ENCODE measurements around the gene LYPLAL1. TPM values are rescaled to one million over a fixed set of nuclear protein-coding genes. Genes with fewer than 3 reads are reported as not detected.

The LYPLAL1 gene
- total and polyA plus RNA-seq, 4 donors, result 28.7 to 74.7 (median 45.8) TPM

GRCh38 chr1:219159946-219160645 is 13.6 kb upstream of the LYPLAL1 start:
- Histone ChIP-seq H3K9me3 (ENCODE audit: control insufficient read depth, insufficient read depth, low read length) (no peaks in the 10 kb centered on the region), H3K4me3 (ENCODE audit: low read depth, low read length) (no peak overlapping the region), H3K27me3 (ENCODE audit: control insufficient read depth, insufficient read depth, low read length) (no peaks in the 10 kb centered on the region), H3K4me1 (ENCODE audit: control insufficient read depth, insufficient read depth, low read length) (no peaks in the 10 kb centered on the region), H3K36me3 (ENCODE audit: control insufficient read depth, insufficient read depth, low read length) (no peaks in the 10 kb centered on the region), H3K27ac (ENCODE audit: low read depth, low read length) (no peak overlapping the region)
- no CpG with 5 or more reads among the region's 4 CpGs for WGBS (ENCODE audit: insufficient coverage)
- peak in 1 of 6 donors; percentile 31 for DNase-seq (ENCODE audit: low read depth in 4 of 6, low spot score in 6 of 6)

GRCh38 chr1:219160967-219161366 is 12.7 kb upstream of the LYPLAL1 start:
- Histone ChIP-seq H3K36me3 (ENCODE audit: control insufficient read depth, insufficient read depth, low read length) (no peaks in the 10 kb centered on the region), H3K9me3 (ENCODE audit: control insufficient read depth, insufficient read depth, low read length) (no peaks in the 10 kb centered on the region), H3K4me1 (ENCODE audit: control insufficient read depth, insufficient read depth, low read length) (no peaks in the 10 kb centered on the region), H3K27ac (ENCODE audit: low read depth, low read length) (no peak overlapping the region), H3K4me3 (ENCODE audit: low read depth, low read length) (no peak overlapping the region), H3K27me3 (ENCODE audit: control insufficient read depth, insufficient read depth, low read length) (no peaks in the 10 kb centered on the region)
- no peak for DNase-seq (ENCODE audit: low read depth in 4 of 6, low spot score in 6 of 6)
- no CpG with 5 or more reads among the region's 2 CpGs for WGBS (ENCODE audit: insufficient coverage)

- Histone ChIP-seq H3K36me3 (ENCODE audit: control insufficient read depth, insufficient read depth, low read length) (no peaks in the 10 kb centered on the region), H3K27ac (ENCODE audit: low read depth, low read length) (no peak overlapping the region), H3K27me3 (ENCODE audit: control insufficient read depth, insufficient read depth, low read length) (no peaks in the 10 kb centered on the region), H3K9me3 (ENCODE audit: control insufficient read depth, insufficient read depth, low read length) (no peaks in the 10 kb centered on the region), H3K4me3 (ENCODE audit: low read depth, low read length) (no peak overlapping the region), H3K4me1 (ENCODE audit: control insufficient read depth, insufficient read depth, low read length) (no peaks in the 10 kb centered on the region)
- no CpG with 5 or more reads among the region's 1 CpG for WGBS (ENCODE audit: insufficient coverage)
- no peak for DNase-seq (ENCODE audit: low read depth in 4 of 6, low spot score in 6 of 6)
These were observed 12.3 kb upstream of the LYPLAL1 start for GRCh38 chr1:219161371-219161770.

GRCh38 chr1:219163401-219163954 is 10.2 kb upstream of the LYPLAL1 start:
- Histone ChIP-seq H3K4me3 (ENCODE audit: low read depth, low read length) (no peak overlapping the region), H3K36me3 (ENCODE audit: control insufficient read depth, insufficient read depth, low read length) (no peaks in the 10 kb centered on the region), H3K27ac (ENCODE audit: low read depth, low read length) (no peak overlapping the region), H3K9me3 (ENCODE audit: control insufficient read depth, insufficient read depth, low read length) (no peaks in the 10 kb centered on the region), H3K27me3 (ENCODE audit: control insufficient read depth, insufficient read depth, low read length) (no peaks in the 10 kb centered on the region), H3K4me1 (ENCODE audit: control insufficient read depth, insufficient read depth, low read length) (no peaks in the 10 kb centered on the region)
- no peak for DNase-seq (ENCODE audit: low read depth in 4 of 6, low spot score in 6 of 6)
- WGBS (ENCODE audit: insufficient coverage), result no CpG with 5 or more reads among the region's 4 CpGs

GRCh38 chr1:219171192-219171935 is 2.3 kb upstream of the LYPLAL1 start:
- Histone ChIP-seq H3K4me3 (ENCODE audit: low read depth, low read length) (no peak overlapping the region), H3K9me3 (ENCODE audit: control insufficient read depth, insufficient read depth, low read length) (no peaks in the 10 kb centered on the region), H3K36me3 (ENCODE audit: control insufficient read depth, insufficient read depth, low read length) (no peaks in the 10 kb centered on the region), H3K27ac (ENCODE audit: low read depth, low read length) (no peak overlapping the region), H3K27me3 (ENCODE audit: control insufficient read depth, insufficient read depth, low read length) (no peaks in the 10 kb centered on the region), H3K4me1 (ENCODE audit: control insufficient read depth, insufficient read depth, low read length) (peaks cover 6% of the 10 kb centered on the region)
- DNase-seq (ENCODE audit: low read depth in 4 of 6, low spot score in 6 of 6), result no peak
- WGBS (ENCODE audit: insufficient coverage), result no CpG with 5 or more reads among the region's 1 CpG

- no peak for DNase-seq (ENCODE audit: low read depth in 4 of 6, low spot score in 6 of 6)
- no peak overlapping the region for H3K4me3 ChIP-seq (ENCODE audit: low read depth, low read length)
- WGBS (ENCODE audit: insufficient coverage), result no CpG with 5 or more reads among the region's 2 CpGs
- H3K4me1 ChIP-seq (ENCODE audit: control insufficient read depth, insufficient read depth, low read length), result peaks cover 6% of the 10 kb centered on the region
- H3K9me3 ChIP-seq (ENCODE audit: control insufficient read depth, insufficient read depth, low read length), result no peaks in the 10 kb centered on the region
- no peak overlapping the region for H3K27ac ChIP-seq (ENCODE audit: low read depth, low read length)
- H3K36me3 ChIP-seq (ENCODE audit: control insufficient read depth, insufficient read depth, low read length), result no peaks in the 10 kb centered on the region
- no peaks in the 10 kb centered on the region for H3K27me3 ChIP-seq (ENCODE audit: control insufficient read depth, insufficient read depth, low read length)
These were observed 857 bp upstream of the LYPLAL1 start for GRCh38 chr1:219172821-219173220.

GRCh38 chr1:219173434-219173757 is 282 bp upstream of the LYPLAL1 start:
- 0% methylated on average over 2 of the region's 6 CpGs for WGBS (ENCODE audit: insufficient coverage)
- Histone ChIP-seq H3K27ac (ENCODE audit: low read depth, low read length) (peak overlapping the region; percentile 86), H3K9me3 (ENCODE audit: control insufficient read depth, insufficient read depth, low read length) (no peaks in the 10 kb centered on the region), H3K4me3 (ENCODE audit: low read depth, low read length) (peak overlapping the region; percentile 75), H3K4me1 (ENCODE audit: control insufficient read depth, insufficient read depth, low read length) (peaks cover 6% of the 10 kb centered on the region), H3K27me3 (ENCODE audit: control insufficient read depth, insufficient read depth, low read length) (no peaks in the 10 kb centered on the region), H3K36me3 (ENCODE audit: control insufficient read depth, insufficient read depth, low read length) (no peaks in the 10 kb centered on the region)
- DNase-seq (ENCODE audit: low read depth in 4 of 6, low spot score in 6 of 6), result no peak

- H3K36me3 ChIP-seq (ENCODE audit: control insufficient read depth, insufficient read depth, low read length), result no peaks in the 10 kb centered on the region
- H3K9me3 ChIP-seq (ENCODE audit: control insufficient read depth, insufficient read depth, low read length), result no peaks in the 10 kb centered on the region
- DNase-seq (ENCODE audit: low read depth in 4 of 6, low spot score in 6 of 6), result peak in 4 of 6 donors; percentile 9 to 79 (median 38)
- no peaks in the 10 kb centered on the region for H3K27me3 ChIP-seq (ENCODE audit: control insufficient read depth, insufficient read depth, low read length)
- peak overlapping the region; percentile 75 for H3K4me3 ChIP-seq (ENCODE audit: low read depth, low read length)
- peaks cover 6% of the 10 kb centered on the region for H3K4me1 ChIP-seq (ENCODE audit: control insufficient read depth, insufficient read depth, low read length)
- peak overlapping the region; percentile 86 for H3K27ac ChIP-seq (ENCODE audit: low read depth, low read length)
- WGBS (ENCODE audit: insufficient coverage), result 23% methylated on average over 8 of the region's 11 CpGs
These were observed 958 bp downstream of the LYPLAL1 start for GRCh38 chr1:219174460-219175211.

GRCh38 chr1:219175212-219175564 is 1.5 kb downstream of the LYPLAL1 start:
- no peak for DNase-seq (ENCODE audit: low read depth in 4 of 6, low spot score in 6 of 6)
- Histone ChIP-seq H3K36me3 (ENCODE audit: control insufficient read depth, insufficient read depth, low read length) (no peaks in the 10 kb centered on the region), H3K4me1 (ENCODE audit: control insufficient read depth, insufficient read depth, low read length) (peaks cover 6% of the 10 kb centered on the region), H3K27me3 (ENCODE audit: control insufficient read depth, insufficient read depth, low read length) (no peaks in the 10 kb centered on the region), H3K27ac (ENCODE audit: low read depth, low read length) (peak overlapping the region; percentile 86), H3K9me3 (ENCODE audit: control insufficient read depth, insufficient read depth, low read length) (no peaks in the 10 kb centered on the region), H3K4me3 (ENCODE audit: low read depth, low read length) (no peak overlapping the region)
- no CpG with 5 or more reads among the region's 3 CpGs for WGBS (ENCODE audit: insufficient coverage)
